ENCODE results near the gene SH2D2A. TPM values are rescaled to one million over a fixed set of nuclear protein-coding genes. Genes with fewer than 3 reads are reported as not detected.

SH2D2A gene
- total and polyA plus RNA-seq, 9 of the 15 experiments (the other 6 are each of a cell fraction or from before 2014, with no cell fraction given): 0.89 to 33.6 (median 6.9) TPM

- TF ChIP-seq BCLAF1 (IDR thresholded peaks at IDR 0.05; ENCODE audit: borderline replicate concordance in 1 of 2, control insufficient read depth in 1 of 2, low read depth in 2 of 2, low read length in 1 of 2) (no peak), NR4A1 (CRISPR knock-in tag; IDR thresholded peaks at IDR 0.05) (no peak), NR4A1 (tag; IDR thresholded peaks at IDR 0.05) (0 out of 2 replicates have a peak, but pooled peaks have one; percentile 19), ZNF766 (CRISPR knock-in tag; conservative IDR thresholded peaks at IDR 0.05) (no peak), POLR2B (IDR thresholded peaks at IDR 0.05; ENCODE audit: low read depth, partially characterized antibody) (no peak), MAZ (CRISPR knock-in tag; conservative IDR thresholded peaks at IDR 0.05 in 1 of 2, IDR thresholded peaks at IDR 0.05 in 1 of 2) (peak; percentile 39 to 82), MXD1 (CRISPR knock-in tag; IDR thresholded peaks at IDR 0.05; ENCODE audit: borderline replicate concordance, poor library complexity, severe bottlenecking) (no peak), ELK3 (CRISPR knock-in tag; IDR thresholded peaks at IDR 0.05) (no peak), NR0B1 (IDR thresholded peaks at IDR 0.05; ENCODE audit: partially characterized antibody) (no peak), PRPF4 (IDR thresholded peaks at IDR 0.05; ENCODE audit: insufficient read depth, low read depth, low read length, poor library complexity, severe bottlenecking) (no peak), NRF1 (conservative IDR thresholded peaks at IDR 0.05 in 1 of 2, IDR thresholded peaks at IDR 0.05 in 1 of 2) (peak in 1 of 2 experiments; percentile 27; a peak in 2 of 4 replicates), C11orf30 (IDR thresholded peaks at IDR 0.05; ENCODE audit: low read depth) (no peak), THRA (IDR thresholded peaks at IDR 0.05) (no peak), ZNF644 (tag; IDR thresholded peaks at IDR 0.05; ENCODE audit: low read depth) (no peak), ESRRA (IDR thresholded peaks at IDR 0.05; ENCODE audit: borderline replicate concordance, low read depth) (no peak), ZNF165 (CRISPR knock-in tag; IDR thresholded peaks at IDR 0.05; ENCODE audit: borderline replicate concordance) (no peak), RFX7 (CRISPR knock-in tag; IDR thresholded peaks at IDR 0.05) (no peak), HMGN3 (IDR thresholded peaks at IDR 0.05; ENCODE audit: borderline replicate concordance, extremely low read depth, insufficient read length, low read depth, low read length) (peak; percentile 41), RCOR1 (IDR thresholded peaks at IDR 0.05; ENCODE audit: borderline replicate concordance in 1 of 2, low read depth in 2 of 2, low read length in 2 of 2) (no peak; a peak in 1 of 4 replicates)
Observed at GRCh38 chr1:156860113-156860627, 43.5 kb upstream of the SH2D2A start (continued).

Measured in K562 (cell line).